ENCODE results near the gene EDIL3.

The EDIL3 gene, protein sequence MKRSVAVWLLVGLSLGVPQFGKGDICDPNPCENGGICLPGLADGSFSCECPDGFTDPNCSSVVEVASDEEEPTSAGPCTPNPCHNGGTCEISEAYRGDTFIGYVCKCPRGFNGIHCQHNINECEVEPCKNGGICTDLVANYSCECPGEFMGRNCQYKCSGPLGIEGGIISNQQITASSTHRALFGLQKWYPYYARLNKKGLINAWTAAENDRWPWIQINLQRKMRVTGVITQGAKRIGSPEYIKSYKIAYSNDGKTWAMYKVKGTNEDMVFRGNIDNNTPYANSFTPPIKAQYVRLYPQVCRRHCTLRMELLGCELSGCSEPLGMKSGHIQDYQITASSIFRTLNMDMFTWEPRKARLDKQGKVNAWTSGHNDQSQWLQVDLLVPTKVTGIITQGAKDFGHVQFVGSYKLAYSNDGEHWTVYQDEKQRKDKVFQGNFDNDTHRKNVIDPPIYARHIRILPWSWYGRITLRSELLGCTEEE
- 0 reads per million in 4 donors for total RNA-seq

- DNase-seq = no peak
Measured at GRCh38 chr5:84384604-84385575, at the start of gene EDIL3. Gene EDIL3 (minus strand): TSS chr5:84384880. CDS start chr5:84384374, 506 bp downstream.

DNA sequence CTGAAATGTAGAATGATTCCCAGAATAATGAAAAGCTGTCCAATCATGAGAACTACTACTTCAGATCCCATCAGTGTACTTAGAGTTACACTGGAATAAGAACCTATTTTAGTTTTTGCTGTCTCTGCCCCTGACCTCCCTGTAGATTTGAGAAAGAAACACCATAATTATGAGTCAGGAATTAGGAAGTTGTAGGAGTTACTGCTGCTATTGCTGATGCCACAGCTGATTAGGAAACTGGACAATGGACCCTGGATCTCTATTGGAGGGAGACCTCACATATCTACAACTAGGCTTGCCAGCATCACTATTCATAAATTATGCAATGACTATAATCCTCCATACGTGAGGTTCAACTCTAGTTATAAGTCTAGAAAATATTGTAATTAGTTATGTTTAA, 48.8 kb upstream of the EDIL3 start:
- DNase-seq = no peak

DNA sequence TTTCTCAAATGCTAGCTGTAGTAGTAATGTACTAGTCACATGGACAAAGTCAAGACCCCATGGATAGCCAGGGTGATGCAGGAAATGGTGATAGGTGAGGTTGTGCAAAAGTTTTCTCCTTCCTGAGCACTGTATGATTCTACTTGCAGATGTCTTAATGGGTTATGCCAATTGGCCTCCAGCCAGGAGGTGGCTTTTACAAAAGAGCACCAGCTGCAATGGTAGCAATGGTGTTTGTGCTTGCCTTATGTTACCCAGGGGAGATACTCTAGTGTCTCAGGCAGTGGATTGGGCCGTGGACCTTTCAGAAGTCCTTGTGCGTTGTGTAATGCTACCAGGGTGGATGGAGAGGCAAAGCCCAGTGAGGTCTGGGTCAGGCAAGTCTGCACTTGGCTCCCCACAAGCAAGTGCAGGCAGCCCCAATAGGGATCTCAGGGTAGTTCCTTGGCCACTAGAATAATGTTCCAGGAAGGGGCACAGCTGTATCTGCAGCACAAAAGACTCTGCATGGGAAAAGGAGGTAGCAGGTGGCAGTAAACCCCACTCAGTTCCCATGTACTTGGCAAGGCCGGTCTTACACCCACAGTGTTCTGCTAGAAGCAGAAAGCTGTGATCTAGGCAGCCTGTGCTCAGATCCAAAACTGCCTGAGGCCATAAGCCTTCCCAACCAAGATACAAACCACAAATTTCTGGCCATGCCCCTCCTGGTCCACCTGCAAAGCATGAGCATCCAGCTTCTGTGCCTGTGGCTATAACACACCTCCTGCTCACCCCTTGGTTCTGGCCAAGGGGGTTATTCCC, 46.4 kb upstream of the EDIL3 start:
- no peak for DNase-seq

DNA sequence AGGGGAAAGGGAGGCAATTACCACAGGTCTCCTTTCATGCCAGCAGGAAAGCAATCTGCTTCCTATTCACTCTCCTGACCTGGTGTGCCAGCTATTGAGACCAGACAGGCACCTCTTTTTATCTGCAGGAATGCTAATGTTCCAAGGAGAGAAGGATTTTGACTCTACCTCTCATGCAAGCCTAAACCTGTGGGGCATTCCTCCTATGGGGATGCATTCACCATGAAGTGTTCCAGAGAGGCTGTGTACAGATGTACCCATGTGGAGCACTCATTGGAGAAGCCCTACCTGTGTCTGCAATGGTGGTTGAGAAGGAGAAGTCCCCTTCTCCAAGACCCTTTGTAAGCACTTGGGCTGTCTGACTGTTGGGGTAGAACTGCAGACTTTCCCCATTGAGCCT, 45.4 kb upstream of the EDIL3 start:
- DNase-seq = no peak

- no peak for DNase-seq
Measured at GRCh38 chr5:84425365-84425881, 40.7 kb upstream of the EDIL3 start.

DNA sequence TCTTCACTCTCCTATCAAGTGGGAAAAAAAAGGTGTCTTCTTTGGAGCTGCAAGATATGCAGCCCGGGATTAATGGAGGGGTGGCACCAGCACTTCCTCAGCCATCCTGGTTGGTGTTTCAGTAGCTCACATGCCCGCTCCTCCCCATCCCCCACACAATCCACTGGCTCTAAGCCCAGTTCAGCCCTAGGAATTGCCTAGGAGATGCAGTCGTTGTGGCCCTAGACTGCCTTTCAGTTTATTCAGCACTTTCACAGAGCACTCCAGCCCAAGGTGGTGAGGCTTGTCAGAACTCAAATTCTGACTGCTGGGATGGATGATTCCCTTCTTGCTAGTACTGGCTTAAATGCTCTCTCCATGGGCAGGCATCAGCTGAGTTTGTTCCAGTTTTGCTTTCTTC, 35.1 kb upstream of the EDIL3 start:
- DNase-seq = no peak

GRCh38 chr5:84411832-84412605, 27.3 kb upstream of the EDIL3 start:
- DNase-seq = no peak

DNA sequence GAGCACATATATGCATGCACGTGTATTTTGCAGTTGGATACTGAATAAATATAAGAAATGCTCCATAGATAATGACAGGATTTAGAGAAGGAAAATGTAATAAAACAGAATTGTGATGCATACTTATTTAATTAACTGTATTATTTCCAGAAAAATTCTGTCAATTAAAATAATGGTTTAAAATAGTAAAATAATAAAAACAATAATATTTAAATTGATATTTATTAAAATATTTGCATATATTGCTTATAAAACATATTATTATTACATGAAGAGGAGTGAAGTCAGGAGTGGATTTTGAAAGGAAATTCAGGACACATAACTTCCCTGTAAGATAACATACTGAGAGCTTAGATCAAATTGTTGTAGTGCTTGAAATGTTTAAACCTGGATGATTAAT, 21.4 kb upstream of the EDIL3 start:
- DNase-seq = no peak

DNA sequence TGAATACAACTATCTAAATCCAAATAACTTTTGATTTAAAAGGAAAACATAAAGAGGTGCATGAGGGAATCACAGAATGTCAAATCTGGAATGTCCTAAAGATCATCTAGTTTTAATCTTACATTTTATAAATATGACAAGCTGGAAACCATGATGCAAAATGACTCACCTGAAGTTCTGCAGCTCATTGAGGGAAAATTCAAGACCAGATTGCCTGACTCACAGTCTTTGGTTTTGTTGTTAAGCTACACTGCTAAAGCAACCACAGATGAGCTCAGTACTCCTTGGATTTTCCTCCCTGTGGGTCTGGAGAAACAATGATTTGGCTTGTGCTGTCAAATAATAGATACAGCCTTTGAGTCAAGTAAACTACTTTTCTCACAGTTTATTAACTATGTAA, 19.1 kb upstream of the EDIL3 start:
- DNase-seq = no peak

- DNase-seq = no peak
Measured at GRCh38 chr5:84397385-84397784, 12.7 kb upstream of the EDIL3 start.

GRCh38 chr5:84393969-84394368, 9.3 kb upstream of the EDIL3 start:
- no peak for DNase-seq

- no peak for DNase-seq
Measured at GRCh38 chr5:84392836-84393235, 8.2 kb upstream of the EDIL3 start.

DNA sequence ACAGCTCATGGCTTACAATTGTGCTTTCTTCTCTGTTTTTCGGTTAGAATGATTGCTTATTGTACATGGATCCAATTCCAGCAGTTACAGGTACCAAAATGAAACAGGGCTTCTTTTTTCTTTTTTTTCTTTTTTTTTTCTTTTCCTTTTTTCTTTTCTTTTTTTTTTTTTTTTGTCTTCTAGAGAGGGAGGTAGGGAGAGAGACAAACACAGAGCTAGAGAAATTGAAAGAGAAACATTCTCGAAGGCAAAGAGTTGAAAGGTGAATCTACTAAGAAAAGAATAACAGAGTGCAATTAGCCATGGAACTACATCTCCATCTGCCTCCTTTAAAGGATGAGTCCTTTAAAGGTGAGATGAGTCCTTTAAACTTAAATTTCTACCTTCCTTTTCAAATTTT, 1.0 kb upstream of the EDIL3 start:
- DNase-seq = no peak

DNA sequence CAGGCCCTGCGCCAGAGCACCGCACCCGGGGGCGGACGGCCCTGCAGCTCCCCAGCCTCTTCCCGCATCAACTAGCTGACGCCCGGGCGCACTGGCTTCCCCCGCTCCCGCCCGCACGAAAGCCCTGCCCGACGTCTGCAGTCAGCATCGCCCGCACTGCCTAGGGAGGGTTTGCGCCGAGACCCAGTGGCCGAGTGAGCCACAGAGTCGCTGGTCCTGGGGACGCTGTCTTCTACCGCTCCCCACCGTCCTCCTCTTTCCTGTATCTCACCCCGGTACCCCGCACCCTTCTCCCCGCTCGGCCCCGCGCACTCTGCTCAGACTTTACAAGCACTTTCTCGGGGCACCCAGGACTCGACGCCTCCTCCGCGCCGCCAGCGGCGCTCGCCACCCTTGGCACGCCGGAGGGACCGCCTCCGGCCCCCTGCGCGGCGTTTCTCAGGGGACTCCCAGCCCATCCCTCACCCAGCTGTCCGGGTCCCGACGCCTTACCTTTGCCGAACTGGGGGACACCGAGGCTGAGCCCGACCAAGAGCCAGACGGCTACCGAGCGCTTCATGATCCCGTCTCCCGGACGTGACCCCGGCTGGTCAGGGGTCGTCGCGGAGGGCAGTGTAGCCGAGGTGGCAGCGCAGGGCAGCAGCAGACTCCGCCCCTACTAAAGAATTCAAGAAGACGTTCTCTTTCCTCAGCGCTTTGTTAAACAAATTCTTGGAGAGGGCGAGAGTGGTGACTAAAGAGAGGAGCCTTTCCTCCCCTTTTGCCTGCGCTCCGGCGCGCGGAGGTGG, 670 bp downstream of the EDIL3 start:
- DNase-seq = no peak

- no peak for DNase-seq
Measured at GRCh38 chr5:84383296-84383815, 1.3 kb downstream of the EDIL3 start.

DNA sequence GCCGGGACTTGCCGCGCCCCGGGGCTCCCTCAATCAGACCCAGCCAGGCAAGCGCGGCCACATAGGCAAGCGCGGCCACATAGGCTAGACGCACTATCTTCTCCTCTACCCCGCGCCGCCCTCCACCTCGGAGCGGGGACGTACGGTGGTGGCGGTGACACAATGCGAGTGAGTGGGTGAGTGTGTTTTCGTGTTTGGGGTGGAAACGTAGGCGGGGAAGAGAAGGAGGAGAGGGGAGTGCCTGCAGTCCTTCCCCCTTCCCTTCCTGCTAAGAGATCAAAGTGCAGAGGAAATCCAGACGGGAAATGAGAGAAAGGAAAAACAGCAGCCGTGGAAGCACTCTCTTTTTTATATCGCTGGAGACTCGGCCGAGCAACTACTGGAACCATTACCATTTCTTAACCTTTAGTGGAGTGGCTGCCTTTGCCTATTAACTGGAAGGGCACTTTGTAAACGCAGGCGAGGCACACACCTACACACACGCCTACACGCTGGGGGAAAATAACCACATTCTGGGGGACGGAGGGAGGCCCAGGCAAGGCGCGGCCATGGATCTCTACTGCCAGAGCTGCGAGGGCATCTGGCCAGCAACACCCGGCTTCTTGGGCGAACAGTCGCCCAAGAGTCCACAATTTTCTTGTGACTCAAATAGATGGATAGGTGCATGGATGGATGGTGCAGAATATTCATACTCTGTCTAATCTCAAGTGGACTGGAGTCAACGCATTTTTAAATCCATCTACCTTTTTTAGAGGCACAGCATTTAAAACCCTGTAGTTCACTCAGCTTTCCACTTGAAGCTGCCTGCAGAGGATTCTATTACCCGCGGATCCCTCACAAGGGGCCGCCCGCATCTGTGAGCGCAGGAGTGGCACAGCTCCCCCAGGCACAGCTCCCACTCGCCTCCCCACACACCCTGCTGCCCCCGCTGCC, 2.1 kb downstream of the EDIL3 start:
- no peak for DNase-seq

- DNase-seq = no peak
Measured at GRCh38 chr5:84381502-84382362, 2.9 kb downstream of the EDIL3 start.

DNA sequence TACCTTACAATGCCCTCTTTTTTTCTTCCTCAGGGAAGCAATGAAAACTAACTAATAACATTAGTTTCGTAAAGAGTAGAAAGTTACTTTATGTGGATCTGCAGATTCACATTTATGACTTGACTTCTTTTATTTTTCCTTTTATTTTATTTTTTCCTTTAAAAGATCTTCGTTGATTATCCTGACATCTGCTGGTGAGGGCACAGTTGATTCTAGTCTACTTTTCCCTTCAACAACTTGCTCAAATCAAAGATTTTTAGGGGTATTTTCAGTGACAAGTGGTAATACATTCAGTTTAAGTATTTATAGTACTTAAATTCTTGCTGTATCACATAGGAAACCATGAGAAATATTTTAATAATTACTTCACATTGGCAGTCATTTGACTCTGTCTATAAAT, 4.9 kb downstream of the EDIL3 start:
- DNase-seq = no peak
